VCaP (cell line): Measurements from ENCODE around the gene NOC2L.
"Not testable (repeated sequence)": the region's sequence is repeated elsewhere in the genome, so short reads cannot be mapped to it uniquely, and the experiment has no call there.

Source experiments
- H3K27ac ChIP-seq: fragments of 450-650 bp; 2 replicates; pipeline ENCODE4 v1.5.1; 2017
- TF ChIP-seq, protein P1 (sequence below): fragments of 450-650 bp; conservative IDR thresholded peaks from 2 replicates; pipeline ENCODE4 v1.5.1; 2017; ENCODE audit warnings: mild to moderate bottlenecking, moderate library complexity

NOC2L gene

DNA sequence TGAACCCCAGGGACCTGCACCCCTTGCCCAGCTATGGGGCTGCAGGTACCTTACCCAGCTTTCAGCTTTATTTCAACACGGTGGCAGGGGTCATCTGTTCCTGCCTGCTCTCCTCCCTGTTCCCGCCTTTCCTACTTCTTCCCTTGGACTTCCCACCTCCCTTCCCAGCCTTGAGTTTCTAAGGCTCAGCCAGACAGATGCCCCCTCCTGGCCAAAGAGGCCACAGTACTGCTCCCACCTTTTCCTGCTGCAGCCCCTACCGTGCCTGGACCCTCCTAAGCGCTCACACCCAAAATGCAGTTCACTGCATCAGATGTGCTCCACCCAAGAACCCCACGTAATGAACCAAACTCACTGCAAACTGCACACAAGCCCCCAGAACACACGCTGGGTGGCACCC is 7.7 kb downstream of the NOC2L start:
- H3K27ac ChIP-seq: no peak overlapping the region
- TF ChIP-seq, protein P1, sequence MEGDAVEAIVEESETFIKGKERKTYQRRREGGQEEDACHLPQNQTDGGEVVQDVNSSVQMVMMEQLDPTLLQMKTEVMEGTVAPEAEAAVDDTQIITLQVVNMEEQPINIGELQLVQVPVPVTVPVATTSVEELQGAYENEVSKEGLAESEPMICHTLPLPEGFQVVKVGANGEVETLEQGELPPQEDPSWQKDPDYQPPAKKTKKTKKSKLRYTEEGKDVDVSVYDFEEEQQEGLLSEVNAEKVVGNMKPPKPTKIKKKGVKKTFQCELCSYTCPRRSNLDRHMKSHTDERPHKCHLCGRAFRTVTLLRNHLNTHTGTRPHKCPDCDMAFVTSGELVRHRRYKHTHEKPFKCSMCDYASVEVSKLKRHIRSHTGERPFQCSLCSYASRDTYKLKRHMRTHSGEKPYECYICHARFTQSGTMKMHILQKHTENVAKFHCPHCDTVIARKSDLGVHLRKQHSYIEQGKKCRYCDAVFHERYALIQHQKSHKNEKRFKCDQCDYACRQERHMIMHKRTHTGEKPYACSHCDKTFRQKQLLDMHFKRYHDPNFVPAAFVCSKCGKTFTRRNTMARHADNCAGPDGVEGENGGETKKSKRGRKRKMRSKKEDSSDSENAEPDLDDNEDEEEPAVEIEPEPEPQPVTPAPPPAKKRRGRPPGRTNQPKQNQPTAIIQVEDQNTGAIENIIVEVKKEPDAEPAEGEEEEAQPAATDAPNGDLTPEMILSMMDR: peak; percentile 60

DNA sequence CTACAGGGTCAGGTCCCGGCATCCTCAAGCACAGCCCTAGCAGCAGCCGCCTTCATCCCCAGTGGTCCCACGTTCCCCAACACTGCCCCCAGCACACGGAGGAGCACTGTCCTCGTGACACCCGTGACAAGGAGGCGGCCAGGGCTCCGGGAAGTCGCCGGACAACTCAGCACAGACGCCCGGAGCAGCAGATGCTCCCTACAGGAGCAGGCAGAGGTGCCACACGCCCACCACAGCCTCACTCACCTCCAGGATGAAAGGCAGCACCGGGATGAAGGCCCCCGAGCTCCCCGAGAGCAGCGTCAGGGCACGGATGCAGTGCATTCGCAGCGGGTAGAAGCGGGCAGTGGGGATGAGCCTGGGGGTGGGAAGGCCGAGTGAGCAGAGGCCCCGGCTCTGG is 8.2 kb downstream of the NOC2L start:
- no peak overlapping the region for H3K27ac ChIP-seq
- TF ChIP-seq, protein P1: no peak

DNA sequence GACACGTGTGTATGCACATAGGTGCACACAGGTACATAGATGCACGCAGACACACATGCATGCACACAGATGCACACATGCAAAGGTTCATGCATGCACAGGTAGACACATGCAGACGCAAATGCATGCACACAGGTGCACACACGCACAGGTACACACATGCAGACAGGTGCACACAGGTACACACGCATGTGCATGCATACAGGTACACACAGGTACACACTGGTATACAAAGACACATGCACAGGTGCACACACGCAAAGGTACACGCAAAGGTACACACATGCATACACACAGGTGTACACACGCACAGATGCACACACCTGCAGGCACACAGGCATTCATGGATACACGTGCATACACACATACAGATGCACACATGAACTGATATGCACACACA is 8.8 kb downstream of the NOC2L start:
- H3K27ac ChIP-seq: no peak overlapping the region
- TF ChIP-seq, protein P1: no peak

DNA sequence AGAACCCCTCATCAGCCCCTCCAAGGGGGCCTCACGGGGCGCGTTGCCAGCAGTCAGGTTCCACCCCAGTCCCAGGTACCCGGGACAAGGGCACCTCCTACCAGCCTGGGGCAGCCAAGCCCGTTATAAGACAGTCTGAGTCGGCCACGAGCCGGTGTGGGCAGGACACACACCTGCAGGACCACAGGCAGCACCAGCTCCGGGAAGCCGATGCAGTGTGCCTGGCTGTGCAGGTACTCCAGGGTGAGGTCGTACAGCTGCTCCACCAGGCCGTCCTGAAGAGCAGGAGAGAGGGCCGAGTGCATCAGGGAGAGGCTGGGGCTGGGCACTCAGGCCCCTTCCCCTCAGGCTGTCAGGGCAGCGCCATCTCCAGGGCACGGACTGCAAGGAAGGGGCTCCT is 11.1 kb downstream of the NOC2L start:
- no peak overlapping the region for H3K27ac ChIP-seq
- TF ChIP-seq, protein P1: no peak

DNA sequence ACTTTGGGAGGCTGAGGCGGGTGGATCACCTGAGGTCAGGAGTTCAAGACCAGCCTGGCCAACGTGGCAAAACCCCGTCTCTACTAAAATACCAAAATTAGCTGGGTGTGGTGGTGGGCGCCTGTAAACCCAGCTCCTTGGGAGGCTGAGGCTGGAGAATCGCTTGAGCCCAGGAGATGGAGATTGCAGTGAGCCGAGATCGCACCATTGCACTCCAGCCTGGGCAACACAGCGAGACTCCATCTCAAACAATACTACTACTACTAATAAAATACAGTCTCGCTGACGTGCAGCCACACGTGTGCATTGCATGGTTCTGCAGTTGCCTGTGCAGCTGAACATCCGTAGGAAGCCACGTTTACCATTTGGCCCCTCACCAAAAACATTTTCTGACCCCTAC is 12.2 kb downstream of the NOC2L start:
- H3K27ac ChIP-seq: not testable (repeated sequence)

DNA sequence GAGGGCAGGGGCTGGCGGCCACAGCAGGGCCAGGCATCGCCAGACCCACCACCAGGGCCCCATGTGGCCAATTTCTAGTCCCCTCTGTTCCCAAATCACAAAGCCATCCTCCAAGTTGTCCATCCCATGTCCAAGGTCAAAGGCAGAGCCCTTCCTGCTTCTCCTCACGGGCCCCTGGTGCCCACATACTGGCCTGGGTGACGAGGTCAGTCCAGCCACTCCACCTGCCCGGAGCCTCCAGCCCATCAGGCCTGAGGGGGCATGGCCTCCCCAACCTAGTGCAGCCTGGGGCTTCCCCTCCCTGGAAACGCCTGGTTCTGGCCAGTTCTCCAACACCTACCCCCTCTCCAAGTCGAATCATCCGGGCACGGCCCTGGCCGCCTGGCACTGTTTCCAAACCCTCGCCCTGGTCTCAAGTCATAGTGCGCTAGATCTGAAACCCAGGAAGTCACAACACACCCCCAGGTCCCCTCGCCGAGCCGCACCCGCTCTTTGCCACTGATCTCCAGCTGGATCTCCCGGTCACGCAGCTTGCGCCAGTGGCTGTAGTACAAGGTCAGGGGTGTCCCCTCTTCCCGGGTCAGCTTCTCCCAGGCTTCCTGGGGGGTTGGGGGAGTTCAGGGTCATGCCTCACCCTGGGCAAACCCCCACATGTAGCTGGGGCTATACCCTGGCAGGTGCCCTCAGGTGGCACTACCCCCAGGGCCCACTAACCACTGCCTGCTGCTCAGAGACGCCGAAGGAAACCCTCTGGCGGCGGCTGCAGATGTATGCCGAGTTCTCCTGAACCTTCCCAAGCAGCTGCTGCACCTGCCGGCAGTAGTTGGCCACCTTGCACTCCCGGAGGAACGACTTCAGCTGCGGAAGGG is 13.1 kb downstream of the NOC2L start:
- TF ChIP-seq, protein P1: no peak
- H3K27ac ChIP-seq: peak overlapping the region; percentile 91; the same call in 1 of the 2 replicates

DNA sequence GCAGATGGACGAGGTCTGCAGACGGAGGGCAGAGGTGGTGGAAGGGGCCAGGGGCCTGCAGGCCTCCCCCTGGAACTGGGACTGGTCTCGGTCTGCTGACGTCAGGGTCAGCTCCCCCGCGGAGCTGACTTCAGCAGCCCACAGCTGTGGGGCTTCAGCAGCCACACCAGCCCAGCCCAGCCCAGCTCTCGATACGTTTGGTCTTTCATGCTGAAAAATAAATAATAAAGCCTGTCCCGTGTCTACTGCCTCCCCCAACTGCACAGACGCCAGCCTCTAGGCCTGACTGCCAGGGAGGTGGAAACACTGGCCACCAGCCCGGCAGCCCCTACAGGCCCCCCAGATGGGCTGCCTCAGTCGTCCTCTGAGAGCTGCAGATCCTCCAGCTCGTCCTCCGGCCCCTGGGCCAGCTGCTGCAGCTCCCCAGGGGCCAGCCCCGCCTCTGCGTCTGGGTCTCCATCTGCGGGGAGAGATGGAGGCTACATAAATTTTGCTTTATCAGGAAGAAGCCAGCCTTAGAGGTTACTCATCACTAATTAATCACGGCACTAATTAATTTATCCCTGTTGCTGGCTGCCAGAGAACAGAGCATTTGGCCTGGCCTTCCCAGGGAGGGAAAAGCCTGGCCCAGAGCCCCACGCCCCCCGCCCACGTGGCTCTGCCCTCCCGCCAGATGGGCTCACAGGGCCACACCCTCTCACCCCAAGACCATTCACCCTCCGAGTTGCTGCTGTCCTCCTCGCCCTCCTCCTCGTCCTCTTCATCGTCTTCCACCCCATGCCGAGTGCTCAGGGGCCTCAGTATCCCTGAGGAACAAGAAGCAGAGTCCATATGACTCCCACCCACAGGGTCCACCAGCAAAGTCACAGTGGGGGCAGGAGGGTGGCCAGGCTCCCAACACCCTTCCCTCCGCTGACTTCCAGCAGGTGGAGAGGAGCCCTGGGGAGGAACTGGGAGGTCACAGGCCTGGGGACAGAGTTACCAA is 14.4 kb downstream of the NOC2L start:
- H3K27ac ChIP-seq: peak overlapping the region; percentile 91; the same call in 1 of the 2 replicates
- TF ChIP-seq, protein P1: no peak
